ENCODE measurements around the gene KIF26A.
"Not testable (repeated sequence)": the region's sequence is repeated elsewhere in the genome, so short reads cannot be mapped to it uniquely, and the experiment has no call there.

KIF26A gene

DNA sequence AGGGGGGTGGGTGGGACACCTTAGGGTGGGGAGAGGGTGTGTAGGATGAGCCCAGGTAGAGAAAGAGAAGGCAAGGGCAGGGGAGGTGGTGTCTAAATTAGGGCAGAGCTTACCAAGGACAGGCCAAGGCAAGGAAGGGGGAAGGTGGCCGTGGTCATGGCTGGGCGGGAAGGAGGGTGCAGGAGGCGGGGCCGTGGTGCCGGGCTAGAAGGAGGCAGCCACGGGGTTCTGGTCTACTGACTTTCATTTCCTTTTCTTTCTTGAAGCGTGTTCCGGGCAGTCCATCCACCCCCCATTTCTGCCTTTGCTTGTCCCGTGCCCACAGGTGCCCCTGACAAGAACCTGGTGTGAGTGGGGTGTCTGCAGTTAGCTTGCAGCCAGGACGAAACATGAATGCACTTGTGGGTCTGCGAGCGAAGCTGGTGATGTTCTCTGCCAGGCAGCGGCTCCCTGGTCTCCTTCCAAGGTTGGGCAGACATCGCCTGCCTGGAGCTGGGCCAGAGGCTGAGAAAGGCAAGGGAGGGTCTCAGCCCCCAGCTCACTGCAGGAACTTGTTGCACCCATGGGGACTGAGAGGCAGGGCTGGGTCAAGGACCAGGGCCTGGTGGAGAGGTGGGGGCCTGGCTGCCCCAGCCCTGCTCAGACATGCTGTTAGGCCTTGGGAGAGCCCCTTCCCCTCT, 58.2 kb downstream of the KIF26A start:
- DNase-seq = no peak

- DNase-seq = no peak
Observed at GRCh38 chr14:104197449-104198247, 59.3 kb downstream of the KIF26A start.

DNA sequence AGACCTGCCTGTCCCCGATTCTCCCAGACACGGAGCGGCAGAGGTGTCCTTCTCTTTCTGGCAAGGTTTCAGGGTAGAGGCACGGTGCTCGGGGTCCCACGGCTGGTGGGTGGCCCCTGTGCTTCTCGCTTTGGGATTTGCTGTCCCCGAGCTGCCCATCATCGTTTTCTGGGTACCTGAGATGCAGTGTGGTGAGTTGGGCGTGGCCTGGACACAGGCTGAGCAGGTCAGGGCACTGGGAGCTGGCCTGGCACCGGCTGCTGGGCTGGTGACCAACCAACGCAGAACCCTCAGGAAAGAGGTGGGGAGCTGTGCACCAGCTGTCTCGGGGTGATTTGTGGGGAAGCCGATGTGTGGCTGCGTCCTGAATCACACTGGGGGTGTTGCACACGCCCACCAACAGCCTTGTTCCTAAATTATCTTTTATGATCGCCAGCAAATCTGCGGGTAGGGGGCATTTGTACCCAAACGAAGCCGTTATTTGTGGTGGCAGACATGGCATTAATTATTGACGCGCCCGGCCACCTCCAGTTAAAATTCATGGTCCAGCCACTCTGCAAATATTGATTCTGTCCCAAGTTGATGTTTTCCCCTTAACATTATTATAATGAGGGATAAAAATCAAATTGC, 61.0 kb downstream of the KIF26A start:
- DNase-seq = no peak

DNA sequence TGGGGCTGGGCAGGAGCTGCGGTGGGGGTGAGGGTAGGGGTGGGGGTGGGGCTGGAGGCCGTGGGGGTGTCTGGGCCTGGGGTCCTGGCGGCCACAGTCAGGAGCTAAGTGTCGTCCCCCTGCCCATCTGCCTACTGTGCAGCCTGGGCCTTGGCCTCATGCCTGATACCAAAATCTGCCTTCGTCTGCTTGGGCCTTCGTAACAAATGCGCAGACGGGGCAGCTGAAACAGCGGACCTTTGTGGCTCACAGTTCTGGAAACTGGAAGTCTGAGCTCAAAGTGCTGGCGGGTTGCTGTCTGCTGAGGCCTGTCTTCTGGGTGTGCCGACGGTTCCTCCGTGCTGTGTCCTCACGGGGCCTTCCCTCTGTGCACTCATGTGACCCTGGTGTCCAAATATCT, 61.7 kb downstream of the KIF26A start:
- DNase-seq = no peak

- DNase-seq = no peak
Observed at GRCh38 chr14:104200591-104200990, 62.2 kb downstream of the KIF26A start.

DNA sequence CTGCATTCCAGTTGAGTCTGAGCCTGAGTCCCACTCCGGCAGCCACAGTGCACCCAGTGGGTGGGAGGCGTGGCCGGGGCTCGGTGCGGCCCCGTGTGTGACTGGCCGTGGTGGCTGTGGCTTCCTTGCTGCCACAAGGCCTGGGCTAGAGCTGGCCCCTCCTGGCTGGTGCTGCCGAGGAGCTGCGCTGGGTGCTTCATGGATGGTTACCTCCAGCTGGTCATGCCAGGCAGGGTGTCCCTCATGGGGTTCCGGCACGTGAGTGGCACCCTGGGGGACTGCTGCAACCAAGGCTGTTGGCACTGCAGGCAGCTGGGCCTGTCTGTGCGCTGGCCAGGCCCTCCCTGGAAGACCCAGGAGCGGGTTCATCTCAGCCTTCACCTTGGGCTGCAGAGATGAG, 62.7 kb downstream of the KIF26A start:
- no peak for DNase-seq

DNA sequence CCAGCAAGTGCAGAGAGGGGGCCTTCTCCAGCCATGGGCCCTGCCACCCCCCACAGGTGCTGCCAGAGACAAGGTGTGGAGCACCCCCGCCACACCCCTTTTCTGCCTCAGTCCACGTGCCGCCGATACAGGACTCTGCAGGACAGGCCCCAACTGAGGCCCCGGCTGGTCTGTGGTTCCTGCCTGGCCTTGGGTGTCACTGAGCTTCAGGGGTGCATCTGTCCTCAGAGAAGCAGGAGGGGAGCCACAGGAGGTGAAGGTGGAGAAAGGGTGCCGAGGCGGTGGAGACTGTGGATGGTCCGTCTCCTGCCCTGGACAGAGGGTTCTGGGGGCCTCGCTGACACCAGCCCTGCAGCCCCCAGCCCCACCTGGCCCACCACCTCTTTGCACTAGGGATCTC, 63.1 kb downstream of the KIF26A start:
- DNase-seq = no peak

DNA sequence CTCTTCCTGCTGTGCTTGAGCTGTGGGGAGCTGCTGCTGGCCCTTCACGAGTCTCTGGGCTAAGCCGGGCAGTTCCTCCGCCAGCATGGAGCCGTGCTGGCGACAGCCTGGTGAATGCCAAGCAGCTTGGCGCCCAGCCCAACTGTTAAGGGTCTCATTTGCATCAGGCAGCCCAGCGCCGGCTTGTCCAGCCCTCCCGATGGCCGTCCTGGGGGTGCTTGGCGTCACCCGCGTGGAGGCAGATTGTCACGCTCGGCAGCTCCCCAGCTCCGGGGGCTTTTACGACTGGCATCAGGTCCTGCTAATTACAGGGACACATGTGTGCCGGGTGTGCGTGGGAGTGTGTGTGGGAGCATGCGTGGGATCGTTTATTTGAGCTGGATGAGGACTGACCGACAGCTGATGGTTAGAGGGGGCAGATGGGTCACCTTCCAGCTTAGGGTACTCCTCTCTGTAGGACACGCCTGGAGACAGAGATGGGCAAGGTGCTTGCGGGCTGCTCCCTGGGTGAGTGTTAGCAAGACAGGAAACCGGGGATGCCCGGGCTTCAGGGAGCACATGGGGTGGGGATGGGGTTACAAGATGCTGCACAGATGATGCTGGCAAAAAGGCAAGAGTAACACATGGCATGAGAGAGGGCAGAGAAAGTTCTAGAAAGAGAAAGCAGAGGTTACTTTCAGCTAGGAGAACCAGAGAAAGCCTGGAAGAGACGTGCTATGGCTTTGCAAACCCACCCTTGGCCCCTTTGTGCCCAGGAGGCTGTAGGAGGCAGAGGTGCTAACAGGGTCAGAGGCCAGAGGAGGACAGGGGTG, 64.1 kb downstream of the KIF26A start:
- no peak for DNase-seq

GRCh38 chr14:104203071-104203425, 64.7 kb downstream of the KIF26A start:
- no peak for DNase-seq

GRCh38 chr14:104204660-104205149, 66.3 kb downstream of the KIF26A start:
- no peak for DNase-seq

DNA sequence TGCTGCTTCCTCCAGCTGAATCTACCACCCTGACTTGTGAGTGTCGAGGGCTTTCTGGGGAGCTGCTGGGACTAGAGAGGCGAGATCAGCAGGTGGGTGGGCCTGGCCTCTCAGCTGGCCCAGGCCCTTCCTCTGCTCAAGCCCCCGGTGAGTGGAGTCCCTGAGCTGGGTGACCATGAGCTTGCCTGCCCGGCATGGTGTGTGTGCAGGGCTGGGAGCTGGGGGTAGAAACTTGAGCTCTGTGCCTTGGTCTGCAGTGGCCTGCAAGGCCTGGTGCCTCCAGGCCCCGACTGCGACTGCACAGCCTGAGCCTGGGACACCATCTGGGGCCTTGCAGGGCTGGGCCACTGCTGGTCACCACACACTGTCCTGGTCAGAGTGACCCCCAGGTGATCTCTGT, 67.4 kb downstream of the KIF26A start:
- DNase-seq = no peak

- DNase-seq = no peak
Observed at GRCh38 chr14:104206281-104206904, 68.0 kb downstream of the KIF26A start.

DNA sequence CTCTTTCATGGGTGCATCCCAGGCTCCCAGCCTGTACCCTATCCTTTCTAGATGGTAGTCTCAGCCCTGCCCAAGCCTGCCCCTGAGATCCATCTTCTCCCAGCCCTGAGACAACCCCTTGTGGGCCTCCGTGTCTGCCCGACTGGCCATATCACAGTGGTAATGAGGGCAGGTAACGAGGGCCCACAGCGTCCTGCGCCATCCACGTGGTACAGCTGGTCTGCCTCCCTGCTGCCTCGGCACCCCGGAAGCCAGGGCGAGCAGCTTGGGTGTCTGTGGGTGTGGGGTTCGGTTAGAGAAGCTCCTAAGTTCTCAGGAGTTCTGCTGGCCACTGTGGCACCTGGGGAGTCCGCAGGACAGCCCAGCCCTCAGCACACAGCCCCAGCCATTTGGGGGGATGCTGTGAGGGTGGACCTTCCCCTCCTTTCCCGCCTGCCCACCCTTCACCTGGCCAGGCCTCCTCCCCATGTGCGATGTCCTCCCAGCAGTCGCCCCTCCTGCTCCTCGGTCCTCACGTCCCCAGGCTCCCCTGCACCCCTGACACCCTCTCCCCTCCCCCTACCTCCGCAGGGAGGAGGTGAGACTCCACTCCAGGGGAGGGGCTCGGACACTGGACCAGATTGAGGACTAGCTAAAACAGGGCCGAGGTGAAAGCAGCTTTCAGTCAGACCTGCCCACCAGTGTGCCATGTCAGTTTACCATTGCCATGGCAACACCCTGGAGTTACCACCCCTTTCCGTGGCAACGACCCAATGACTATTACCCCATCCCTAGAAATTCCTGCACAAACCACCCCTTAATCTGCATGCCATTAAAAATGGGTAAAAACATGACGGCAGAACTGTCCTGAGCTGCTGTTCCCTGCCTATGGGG, 69.0 kb downstream of the KIF26A start:
- DNase-seq = no peak

DNA sequence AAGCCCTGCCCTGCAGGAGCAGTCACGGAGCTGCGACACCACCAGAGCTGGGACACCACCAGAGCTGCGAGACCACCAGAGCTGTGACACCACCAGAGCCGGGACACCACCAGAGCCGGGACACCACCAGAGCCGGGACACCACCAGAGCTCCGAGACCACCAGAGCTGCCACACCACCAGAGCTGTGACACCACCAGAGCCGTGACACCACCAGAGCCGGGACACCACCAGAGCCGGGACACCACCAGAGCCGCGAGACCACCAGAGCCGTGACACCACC, 69.6 kb downstream of the KIF26A start:
- DNase-seq = not testable (repeated sequence)

DNA sequence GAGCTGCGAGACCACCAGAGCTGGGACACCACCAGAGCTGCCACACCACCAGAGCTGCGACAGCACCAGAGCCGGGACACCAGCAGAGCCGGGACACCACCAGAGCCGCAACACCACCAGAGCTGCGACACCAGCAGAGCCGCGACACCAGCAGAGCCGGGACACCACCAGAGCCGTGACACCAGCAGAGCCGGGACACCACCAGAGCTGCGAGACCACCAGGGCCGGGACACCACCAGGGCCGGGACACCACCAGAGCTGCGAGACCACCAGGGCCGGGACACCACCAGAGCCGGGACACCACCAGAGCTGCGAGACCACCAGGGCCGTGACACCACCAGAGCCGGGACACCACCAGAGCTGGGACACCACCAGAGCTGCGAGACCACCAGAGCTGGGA, 69.9 kb downstream of the KIF26A start:
- DNase-seq = not testable (repeated sequence)

GRCh38 chr14:104209071-104209470, 70.7 kb downstream of the KIF26A start:
- DNase-seq = not testable (repeated sequence)

DNA sequence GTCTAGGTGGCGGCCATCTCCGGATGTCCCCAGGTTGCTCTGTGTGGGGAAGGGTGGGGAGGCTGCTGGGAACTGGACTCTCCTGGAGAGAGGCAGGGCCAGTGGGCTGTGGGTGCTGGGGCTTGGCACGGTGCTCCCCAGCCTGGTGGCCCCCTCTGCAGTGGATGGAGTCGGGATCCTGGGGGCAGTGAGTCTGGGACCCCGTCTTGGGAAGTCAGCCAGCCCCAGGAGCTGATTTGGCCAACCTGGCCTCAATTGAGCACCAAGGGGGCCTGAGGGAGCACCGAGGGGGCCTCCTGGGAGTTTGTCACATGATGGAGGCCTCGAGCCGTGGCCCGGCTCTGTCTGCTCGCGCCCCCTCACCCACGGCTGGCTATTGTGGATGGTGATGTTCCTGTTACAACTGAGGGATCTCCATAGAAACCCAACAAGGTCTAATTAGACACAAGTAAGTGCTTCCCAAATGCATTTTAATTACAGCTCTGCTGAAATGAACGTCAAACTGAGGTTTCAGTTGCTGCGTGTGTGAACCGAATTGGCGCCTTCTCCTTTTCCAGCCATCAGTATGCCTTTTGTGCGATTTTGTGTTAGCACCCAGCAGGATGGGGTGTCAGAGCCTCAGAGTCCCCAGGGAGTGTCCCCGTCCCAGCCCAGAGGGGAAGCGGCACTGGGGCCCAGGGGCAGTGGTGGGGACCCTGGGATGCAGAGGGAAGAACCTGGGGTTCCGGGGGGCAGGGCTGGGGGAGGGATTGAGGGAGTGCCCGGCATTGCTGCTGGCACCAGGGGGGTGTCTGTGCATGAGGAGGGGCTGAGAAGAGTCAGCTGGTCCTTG, 71.8 kb downstream of the KIF26A start:
- no peak for DNase-seq

DNA sequence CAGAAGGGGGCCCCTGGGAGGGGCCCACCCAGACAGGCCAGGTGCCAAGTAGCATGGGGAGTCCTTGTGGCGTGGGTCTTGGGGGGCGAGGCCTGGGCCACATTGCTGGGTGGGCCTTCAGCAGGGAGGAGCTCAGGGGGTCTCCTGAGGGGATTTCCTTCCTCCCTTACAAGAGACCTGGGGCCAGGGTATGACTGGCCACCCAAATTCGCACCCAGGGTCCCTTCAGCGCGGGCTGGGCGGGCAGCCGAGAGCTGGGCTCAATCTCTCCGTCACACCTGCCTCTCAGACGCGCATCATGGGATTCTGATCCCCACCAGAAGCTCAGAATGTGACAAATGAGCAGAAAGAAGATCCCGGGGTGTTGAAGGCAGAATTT, 72.4 kb downstream of the KIF26A start:
- DNase-seq = no peak

DNA sequence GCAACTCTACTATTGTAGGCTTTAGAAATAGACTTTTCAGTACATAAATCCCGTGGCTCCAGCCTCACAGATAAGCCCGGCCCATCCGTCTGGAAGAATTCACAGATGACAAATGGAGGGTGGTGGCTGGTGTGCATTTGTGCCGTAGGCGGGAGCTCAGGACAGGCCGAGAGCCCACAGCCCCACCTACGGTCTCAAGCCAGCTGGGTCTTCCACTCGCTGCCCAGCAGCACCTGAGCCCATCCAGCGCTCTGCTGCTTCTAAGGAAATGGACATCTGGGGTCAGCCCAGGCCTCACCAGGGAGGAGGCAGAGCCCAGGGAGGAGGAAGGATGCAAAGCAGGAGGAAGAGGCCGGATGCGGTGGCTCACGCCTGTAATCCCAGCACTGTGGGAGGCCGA, 72.8 kb downstream of the KIF26A start:
- DNase-seq = no peak

GRCh38 chr14:104211741-104212140, 73.4 kb downstream of the KIF26A start:
- DNase-seq = no peak

Measured in stimulated activated CD4-positive, alpha-beta T cell treated with anti-CD3 and anti-CD28 coated beads, Interleukin-4, amount 100 ng/mL, for 1 hour (primary cell).